ENCODE results near the gene CRYBB1.

CRYBB1 gene

GRCh38 chr22:26656891-26657851 lies 39.3 kb upstream of the CRYBB1 start, which contains the start of gene MIAT:
TSS of gene MIAT (plus strand) at chr22:26657588.
- no peaks in the 10 kb centered on the region for H3K27me3 ChIP-seq (replicated peaks; ENCODE audit: insufficient read depth, low read length)
- no peaks in the 10 kb centered on the region for H4K20me1 ChIP-seq (ENCODE audit: insufficient read depth, low read length)
- peak; percentile 79 for DNase-seq
- H3K9me2 ChIP-seq (replicated peaks; ENCODE audit: insufficient read depth, low read length) = no peaks in the 10 kb centered on the region
- H3K27ac ChIP-seq (ENCODE audit: low read length) = peak within 1 kb of the TSS; percentile 68; the same call in 1 of the 2 replicates
- H3K9ac ChIP-seq (ENCODE audit: low read length) = peak within 1 kb of the TSS; percentile 72
- H3K4me3 ChIP-seq (ENCODE audit: low read length) = peak within 1 kb of the TSS; percentile 99
- H3K4me2 ChIP-seq (ENCODE audit: low read depth, low read length) = peak within 1 kb of the TSS; percentile 99
- peaks cover 28% of the 10 kb centered on the region for H3K79me2 ChIP-seq (ENCODE audit: low read length)
- peaks cover 15% of the 10 kb centered on the region for H3K4me1 ChIP-seq (ENCODE audit: low read length)
- peaks cover 18% of the 10 kb centered on the region for H3F3A ChIP-seq (ENCODE audit: insufficient read depth, low read length)
- peak within 1 kb of the TSS; percentile 89 for H2AFZ ChIP-seq (ENCODE audit: low read length)
- TF ChIP-seq EZH2 (optimal IDR thresholded peaks at IDR 0.05; ENCODE audit: low read depth, low read length) (no peak), EZH2phosphoT487 (IDR thresholded peaks at IDR 0.05; ENCODE audit: low read length) (no peak)
- TF ChIP-seq, protein P1, sequence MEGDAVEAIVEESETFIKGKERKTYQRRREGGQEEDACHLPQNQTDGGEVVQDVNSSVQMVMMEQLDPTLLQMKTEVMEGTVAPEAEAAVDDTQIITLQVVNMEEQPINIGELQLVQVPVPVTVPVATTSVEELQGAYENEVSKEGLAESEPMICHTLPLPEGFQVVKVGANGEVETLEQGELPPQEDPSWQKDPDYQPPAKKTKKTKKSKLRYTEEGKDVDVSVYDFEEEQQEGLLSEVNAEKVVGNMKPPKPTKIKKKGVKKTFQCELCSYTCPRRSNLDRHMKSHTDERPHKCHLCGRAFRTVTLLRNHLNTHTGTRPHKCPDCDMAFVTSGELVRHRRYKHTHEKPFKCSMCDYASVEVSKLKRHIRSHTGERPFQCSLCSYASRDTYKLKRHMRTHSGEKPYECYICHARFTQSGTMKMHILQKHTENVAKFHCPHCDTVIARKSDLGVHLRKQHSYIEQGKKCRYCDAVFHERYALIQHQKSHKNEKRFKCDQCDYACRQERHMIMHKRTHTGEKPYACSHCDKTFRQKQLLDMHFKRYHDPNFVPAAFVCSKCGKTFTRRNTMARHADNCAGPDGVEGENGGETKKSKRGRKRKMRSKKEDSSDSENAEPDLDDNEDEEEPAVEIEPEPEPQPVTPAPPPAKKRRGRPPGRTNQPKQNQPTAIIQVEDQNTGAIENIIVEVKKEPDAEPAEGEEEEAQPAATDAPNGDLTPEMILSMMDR (IDR thresholded peaks at IDR 0.05; ENCODE audit: low read length) = no peak
- H3K9me3 ChIP-seq (replicated peaks; ENCODE audit: insufficient read depth, low read length) = no peaks in the 10 kb centered on the region
- no peaks in the 10 kb centered on the region for H3K36me3 ChIP-seq (replicated peaks; ENCODE audit: insufficient read depth, low read length)

- no peak overlapping the region for H3K4me3 ChIP-seq (ENCODE audit: low read length)
- H2AFZ ChIP-seq (ENCODE audit: low read length) = no peak overlapping the region
- no peaks in the 10 kb centered on the region for H3K9me3 ChIP-seq (replicated peaks; ENCODE audit: insufficient read depth, low read length)
- no peaks in the 10 kb centered on the region for H4K20me1 ChIP-seq (ENCODE audit: insufficient read depth, low read length)
- no peaks in the 10 kb centered on the region for H3K36me3 ChIP-seq (replicated peaks; ENCODE audit: insufficient read depth, low read length)
- no peaks in the 10 kb centered on the region for H3K79me2 ChIP-seq (ENCODE audit: low read length)
- H3K9ac ChIP-seq (ENCODE audit: low read length) = no peak overlapping the region
- no peaks in the 10 kb centered on the region for H3K9me2 ChIP-seq (replicated peaks; ENCODE audit: insufficient read depth, low read length)
- H3K27me3 ChIP-seq (replicated peaks; ENCODE audit: insufficient read depth, low read length) = no peaks in the 10 kb centered on the region
- peaks cover 22% of the 10 kb centered on the region for H3K4me1 ChIP-seq (ENCODE audit: low read length)
- TF ChIP-seq, protein P1 (IDR thresholded peaks at IDR 0.05; ENCODE audit: low read length) = no peak
- TF ChIP-seq EZH2phosphoT487 (IDR thresholded peaks at IDR 0.05; ENCODE audit: low read length) = no peak
- TF ChIP-seq EZH2 (optimal IDR thresholded peaks at IDR 0.05; ENCODE audit: low read depth, low read length) = no peak
- H3F3A ChIP-seq (ENCODE audit: insufficient read depth, low read length) = peaks cover 6% of the 10 kb centered on the region; the same call in 1 of the 2 replicates
- H3K4me2 ChIP-seq (ENCODE audit: low read depth, low read length) = no peak overlapping the region
- DNase-seq = no peak
- H3K27ac ChIP-seq (ENCODE audit: low read length) = no peak overlapping the region
Measured at GRCh38 chr22:26651815-26652214, 34.0 kb upstream of the CRYBB1 start.

DNA sequence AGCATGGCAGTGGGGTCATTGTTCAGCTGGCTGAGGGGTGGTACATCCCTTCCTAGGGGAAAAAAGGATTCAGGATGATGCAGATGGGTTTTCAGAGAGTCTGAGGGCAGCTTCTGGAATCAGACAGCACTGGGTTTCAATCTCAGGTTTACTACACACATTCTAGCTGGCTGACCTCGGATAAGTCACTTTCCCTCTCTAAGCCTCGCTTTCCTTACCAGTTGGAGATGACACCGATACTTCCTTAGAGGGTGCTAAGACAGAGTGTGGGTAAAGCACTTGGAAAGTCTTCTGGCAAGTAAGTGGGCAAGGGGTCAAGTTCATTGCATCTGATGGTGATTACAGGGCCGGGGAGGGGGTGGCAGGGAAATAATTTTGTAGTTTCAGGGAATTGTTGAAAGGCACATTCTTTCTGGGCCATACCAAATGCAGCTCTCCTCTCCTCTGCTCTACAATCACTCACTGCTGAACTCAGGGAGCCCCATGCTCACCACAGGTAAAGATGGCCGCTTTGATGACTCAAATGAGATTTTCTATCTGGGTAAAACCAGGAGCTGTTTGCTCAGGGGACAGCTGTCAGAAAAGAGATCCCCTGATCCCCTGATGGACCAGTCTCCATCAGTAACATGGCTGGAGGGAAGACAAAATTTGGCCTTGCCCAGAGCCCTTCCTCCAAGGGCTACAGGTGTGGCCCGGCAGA lies 33.0 kb upstream of the CRYBB1 start:
- Histone ChIP-seq H3K4me3 (ENCODE audit: low read length) (no peak overlapping the region), H3K9me2 (replicated peaks; ENCODE audit: insufficient read depth, low read length) (no peaks in the 10 kb centered on the region), H3K9ac (ENCODE audit: low read length) (no peak overlapping the region), H4K20me1 (ENCODE audit: insufficient read depth, low read length) (no peaks in the 10 kb centered on the region), H3K36me3 (replicated peaks; ENCODE audit: insufficient read depth, low read length) (no peaks in the 10 kb centered on the region), H3K79me2 (ENCODE audit: low read length) (no peaks in the 10 kb centered on the region), H3F3A (ENCODE audit: insufficient read depth, low read length) (peaks cover 6% of the 10 kb centered on the region; the same call in 1 of the 2 replicates), H3K4me1 (ENCODE audit: low read length) (peaks cover 27% of the 10 kb centered on the region), H3K4me2 (ENCODE audit: low read depth, low read length) (no peak overlapping the region), H2AFZ (ENCODE audit: low read length) (no peak overlapping the region), H3K27me3 (replicated peaks; ENCODE audit: insufficient read depth, low read length) (no peaks in the 10 kb centered on the region), H3K27ac (ENCODE audit: low read length) (no peak overlapping the region), H3K9me3 (replicated peaks; ENCODE audit: insufficient read depth, low read length) (no peaks in the 10 kb centered on the region)
- DNase-seq = no peak
- TF ChIP-seq, protein P1 (IDR thresholded peaks at IDR 0.05; ENCODE audit: low read length) = no peak
- no peak for TF ChIP-seq EZH2phosphoT487 (IDR thresholded peaks at IDR 0.05; ENCODE audit: low read length)
- no peak for TF ChIP-seq EZH2 (optimal IDR thresholded peaks at IDR 0.05; ENCODE audit: low read depth, low read length)

Data from MM.1S (cell line).